A549 (cell line): Measurements from ENCODE around the gene RASD2. TPM values are rescaled to one million over a fixed set of nuclear protein-coding genes. Genes with fewer than 3 reads are reported as not detected.

Experiments used
- ATAC-seq, 2 experiments: fragments of 200-7000 bp in 1 of 2; fragments of >200 bp in 1 of 2; cut with Nextera tagmentation in 1 of 2; cut with Tn5 transposase in 1 of 2; 3 replicates each; pipeline versions ENCODE4 v1.8.0 to v1.9.1; 2018 to 2020; ENCODE audit warnings: mild to moderate bottlenecking in 1 of 2, moderate library complexity in 1 of 2
- CTCF ChIA-PET: fragments of 300-600 bp; sonication (Branson Sonifier 250); formaldehyde crosslinking; extraction: SDS; loops from one replicate; lab custom pipeline; 2021; ENCODE audit warnings: antibody characterized with exemption, inconsistent platforms; lab: Yijun Ruan, JAX
- POLR2A ChIA-PET: fragments of 350-600 bp; formaldehyde crosslinking; extraction: SDS; loops from one replicate; lab custom pipeline; 2021; ENCODE audit warnings: antibody characterized with exemption, inconsistent platforms; lab: Yijun Ruan, JAX
- DNase-seq, 2 experiments: peaks; one replicate each; pipeline versions ENCODE4 v3.0.0 to v3.0.0-alpha.2; 2011 to 2016; ENCODE audit warnings: low read depth in 1 of 2, low spot score in 1 of 2
- FAIRE-seq: peaks from 2 replicates; lab custom pipeline; 2011; peaks lifted over from hg19 to GRCh38; lab: Jason Lieb, UNC
- H3K27ac ChIP-seq, 2 experiments: fragments of >200 bp; sonication (Bioruptor Twin); formaldehyde crosslinking; 3 replicates each; pipeline ENCODE4 v1.5.1; 2016 to 2017
- H3K4me1 ChIP-seq: fragments of >200 bp; sonication (Bioruptor Twin); formaldehyde crosslinking; 3 replicates; pipeline ENCODE4 v1.6.1; 2016
- H3K4me2 ChIP-seq: fragments of >200 bp; sonication (Bioruptor Twin); formaldehyde crosslinking; 3 replicates; pipeline ENCODE4 v1.6.1; 2016
- H3K4me3 ChIP-seq: fragments of >200 bp; sonication (Bioruptor Twin); formaldehyde crosslinking; 3 replicates; pipeline ENCODE4 v1.5.1; 2016
- H3K9me3 ChIP-seq: fragments of >200 bp; sonication (Bioruptor Twin); formaldehyde crosslinking; 3 replicates; pipeline ENCODE4 v1.6.1; 2016
- BCL3 ChIP-seq: fragments of >200 bp; sonication (Bioruptor Twin); formaldehyde crosslinking; IDR thresholded peaks from 3 replicates; pipeline ENCODE4 v1.6.1; 2016
- CBX2 ChIP-seq: fragments of 200-600 bp; sonication (generic); IDR thresholded peaks from 2 replicates; pipeline ENCODE4 v1.6.1; 2016; ENCODE audit warnings: low read depth, mild to moderate bottlenecking, borderline replicate concordance
- CEBPB ChIP-seq, 2 experiments: fragments of >200 bp in 1 of 2; sonication (Bioruptor Twin) in 1 of 2; formaldehyde crosslinking in 1 of 2; IDR thresholded peaks; 2 replicates each; pipeline ENCODE4 v1.6.1; 2012 to 2016
- CHD4 ChIP-seq: fragments of 200-600 bp; sonication (generic); IDR thresholded peaks from 2 replicates; pipeline ENCODE4 v1.6.1; 2016; ENCODE audit warnings: antibody characterized with exemption, mild to moderate bottlenecking, borderline replicate concordance
- EHMT2 ChIP-seq: fragments of 200-600 bp; sonication (generic); IDR thresholded peaks from 2 replicates; pipeline ENCODE4 v1.6.1; 2016; ENCODE audit warnings: antibody characterized with exemption, low read depth, mild to moderate bottlenecking, moderate library complexity
- ESRRA ChIP-seq: fragments of 150-350 bp; IDR thresholded peaks from 2 replicates; pipeline ENCODE4 v1.6.1; 2014; ENCODE audit warnings: mild to moderate bottlenecking, low read length, borderline replicate concordance
- FOSL2 ChIP-seq, 2 experiments: fragments of 450-650 bp in 1 of 2; fragments of >200 bp in 1 of 2; sonication (Bioruptor Twin) in 1 of 2; formaldehyde crosslinking; IDR thresholded peaks; 2 replicates each; pipeline versions ENCODE4 v1.5.0 to v1.6.1; 2016 to 2020; ENCODE audit warnings: mild to moderate bottlenecking in 1 of 2, moderate library complexity in 1 of 2
- HOXB13 ChIP-seq: fragments of 250-450 bp; sonication (Bioruptor Pico); IDR thresholded peaks from 2 replicates; pipeline ENCODE4 v1.5.0; 2020; ENCODE audit warnings: low read depth, mild to moderate bottlenecking, moderate library complexity
- JUN ChIP-seq, 2 experiments: fragments of >200 bp; sonication (Bioruptor Twin); formaldehyde crosslinking; IDR thresholded peaks; 2 replicates in 1 of 2; 3 replicates in 1 of 2; pipeline ENCODE4 v1.6.1; 2016 to 2017
- JUNB ChIP-seq: fragments of >200 bp; sonication (Bioruptor Twin); formaldehyde crosslinking; IDR thresholded peaks from 2 replicates; pipeline ENCODE4 v1.6.1; 2016
- KDM5A ChIP-seq: fragments of 200-600 bp; sonication (generic); IDR thresholded peaks from 2 replicates; pipeline ENCODE4 v1.6.1; 2016; ENCODE audit warnings: antibody characterized with exemption, mild to moderate bottlenecking
- MYC ChIP-seq: IDR thresholded peaks from 2 replicates; pipeline ENCODE4 v1.6.1; 2012; ENCODE audit warnings: mild to moderate bottlenecking, inconsistent platforms, low read length, improper control_type of control experiment, borderline replicate concordance
- NPAS2 ChIP-seq: fragments of 250-450 bp; sonication (Bioruptor Pico); IDR thresholded peaks from 2 replicates; pipeline ENCODE4 v1.8.0; 2022; ENCODE audit warnings: mild to moderate bottlenecking, moderate library complexity, borderline replicate concordance
- RCOR1 ChIP-seq: fragments of 150-350 bp; IDR thresholded peaks from 2 replicates; pipeline ENCODE4 v1.6.1; 2014; ENCODE audit warnings: antibody characterized with exemption, low read length, low read depth
- REST ChIP-seq: fragments of 200-600 bp; sonication (generic); IDR thresholded peaks from 2 replicates; pipeline ENCODE4 v1.6.1; 2016; ENCODE audit warnings: antibody characterized with exemption, mild to moderate bottlenecking, moderate library complexity
- SREBF2 ChIP-seq: fragments of 450-650 bp; IDR thresholded peaks from 2 replicates; pipeline ENCODE4 v1.6.1; 2014; ENCODE audit warnings: mild to moderate bottlenecking, moderate library complexity
- ZNF302 ChIP-seq: fragments of 250-450 bp; sonication (Bioruptor Pico); IDR thresholded peaks from 2 replicates; pipeline ENCODE4 v1.9.0; 2021; ENCODE audit warnings: inconsistent platforms, mild to moderate bottlenecking, moderate library complexity
- WGBS: methylation state at CpG from one replicate; pipeline ENCODE4 v1.1.6; 2017; ENCODE audit errors: missing lambda C conversion rate; 5-methylcytosine and 5-hydroxymethylcytosine counted together
- polyA plus RNA-seq, 4 experiments: library from polyadenylated mRNA; depleted of rRNA in 3 of 4; stranded (reverse); fragments of >200 nt; fragmentation: RNase III in 1 of 4; extraction: RNeasy Plus Mini Kit Qiagen cat#74134 plus additional on column Dnase treatment in 1 of 4; gene quantifications; 2 replicates in 3 of 4; 3 replicates in 1 of 4; pipeline ENCODE4 v1.2.3, GENCODE V29; 2011 to 2017
- TF ChIP-seq, protein P1 (sequence below): fragments of 250-450 bp; sonication (Bioruptor Pico); IDR thresholded peaks from 2 replicates; pipeline ENCODE4 v1.5.0; 2021; ENCODE audit warnings: mild to moderate bottlenecking, moderate library complexity, borderline replicate concordance

The RASD2 gene
- polyA plus RNA-seq, 2 of the 4 experiments (the other 2 are of a cell fraction) = 0.61 to 1.2 TPM

- TF ChIP-seq CEBPB (IDR thresholded peaks at IDR 0.05) = no peak
- TF ChIP-seq CHD4 = no peak
- TF ChIP-seq ZNF302 = no peak
- TF ChIP-seq ESRRA = no peak
- TF ChIP-seq NPAS2 = no peak
- no peak for TF ChIP-seq HOXB13 (CRISPR knock-in tag)
- TF ChIP-seq BCL3 = no peak
- TF ChIP-seq FOSL2 (IDR thresholded peaks at IDR 0.05) = no peak
- no peak for TF ChIP-seq FOSL2 (CRISPR knock-in tag; IDR thresholded peaks at IDR 0.05)
- TF ChIP-seq RCOR1 = no peak
- H3K4me1 ChIP-seq = peaks cover 4% of the 10 kb centered on the region
- H3K4me2 ChIP-seq = no peak overlapping the region
- no peak overlapping the region for H3K27ac ChIP-seq
- WGBS = 90% methylated on average over 3 of the region's 5 CpGs
- no peak for FAIRE-seq
- ChIA-PET POLR2A (no interaction called here), CTCF (interaction anchor here (0.5 to 1.1 kb wide), 5 partner anchors 9 to 343 kb away, joined by 3 to 4 read pairs (median 3); no protein-coding TSS in a partner anchor)
- no peak for ATAC-seq
- no peak for DNase-seq
- 0 out of 3 replicates have a peak, but pooled peaks cover 4% of the 10 kb centered on the region for H3K9me3 ChIP-seq
- H3K4me3 ChIP-seq = no peak overlapping the region
Observed at GRCh38 chr22:35556666-35557065, 16.0 kb downstream of the RASD2 start.

- POLR2A ChIA-PET = no interaction called here
- Histone ChIP-seq H3K9me3 (0 out of 3 replicates have a peak, but pooled peaks cover 4% of the 10 kb centered on the region), H3K4me1 (peaks cover 16% of the 10 kb centered on the region), H3K27ac (no peak overlapping the region), H3K4me2 (no peak overlapping the region)
- CTCF ChIA-PET = interaction anchor here (1.3 kb wide), 1 partner anchor 24 kb away, joined by 5 read pairs; no protein-coding TSS in a partner anchor
- DNase-seq (no peak), FAIRE-seq (no peak), ATAC-seq (no peak)
- 89% methylated on average over 5 of the region's 5 CpGs for whole genome bisulfite sequencing
- no peak for TF ChIP-seq RCOR1
- TF ChIP-seq EHMT2 = no peak
- no peak for TF ChIP-seq REST
- TF ChIP-seq JUN (IDR thresholded peaks at IDR 0.05) = no peak
- TF ChIP-seq FOSL2 (IDR thresholded peaks at IDR 0.05) = no peak
- no peak for TF ChIP-seq FOSL2 (CRISPR knock-in tag; IDR thresholded peaks at IDR 0.05)
- TF ChIP-seq, protein P1, sequence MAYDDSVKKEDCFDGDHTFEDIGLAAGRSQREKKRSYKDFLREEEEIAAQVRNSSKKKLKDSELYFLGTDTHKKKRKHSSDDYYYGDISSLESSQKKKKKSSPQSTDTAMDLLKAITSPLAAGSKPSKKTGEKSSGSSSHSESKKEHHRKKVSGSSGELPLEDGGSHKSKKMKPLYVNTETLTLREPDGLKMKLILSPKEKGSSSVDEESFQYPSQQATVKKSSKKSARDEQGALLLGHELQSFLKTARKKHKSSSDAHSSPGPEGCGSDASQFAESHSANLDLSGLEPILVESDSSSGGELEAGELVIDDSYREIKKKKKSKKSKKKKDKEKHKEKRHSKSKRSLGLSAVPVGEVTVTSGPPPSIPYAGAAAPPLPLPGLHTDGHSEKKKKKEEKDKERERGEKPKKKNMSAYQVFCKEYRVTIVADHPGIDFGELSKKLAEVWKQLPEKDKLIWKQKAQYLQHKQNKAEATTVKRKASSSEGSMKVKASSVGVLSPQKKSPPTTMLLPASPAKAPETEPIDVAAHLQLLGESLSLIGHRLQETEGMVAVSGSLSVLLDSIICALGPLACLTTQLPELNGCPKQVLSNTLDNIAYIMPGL = no peak
- no peak for TF ChIP-seq MYC
- TF ChIP-seq, all 56 proteins: peak for 0
- no peak overlapping the region for H3K4me3 ChIP-seq
Observed at GRCh38 chr22:35558031-35558430, 17.4 kb downstream of the RASD2 start.

DNA sequence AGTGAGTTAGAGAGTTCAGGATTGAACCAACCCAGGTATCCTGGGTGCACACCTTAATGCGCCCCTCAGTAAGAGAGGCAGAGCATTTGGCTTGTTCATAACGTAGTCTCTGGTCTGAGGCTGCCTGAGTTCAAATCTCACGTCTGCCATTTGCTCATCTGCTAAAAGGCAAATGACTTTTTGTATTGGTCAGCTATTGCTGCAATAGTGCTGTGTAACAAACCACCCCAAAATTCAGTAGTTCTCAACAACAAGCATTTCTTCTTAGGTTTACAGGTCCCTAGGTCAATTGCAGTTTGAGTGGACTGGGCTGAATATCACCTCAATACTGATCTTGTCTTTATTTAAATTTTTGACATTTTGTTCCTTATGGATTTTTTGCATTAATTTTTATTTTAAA lies 18.1 kb downstream of the RASD2 start:
- no peak overlapping the region for H3K4me3 ChIP-seq
- no peak for FAIRE-seq
- H3K9me3 ChIP-seq = 0 out of 3 replicates have a peak, but pooled peaks cover 4% of the 10 kb centered on the region
- POLR2A ChIA-PET = no interaction called here
- no peak for TF ChIP-seq NPAS2
- no peak for TF ChIP-seq CBX2
- no peak for TF ChIP-seq KDM5A
- no peak for TF ChIP-seq ZNF302
- no peak for TF ChIP-seq EHMT2
- no peak for TF ChIP-seq BCL3
- no peak for TF ChIP-seq JUNB
- TF ChIP-seq SREBF2 = no peak
- no peak for DNase-seq
- CTCF ChIA-PET = interaction anchor here (1.3 kb wide), 1 partner anchor 24 kb away, joined by 5 read pairs; no protein-coding TSS in a partner anchor
- whole genome bisulfite sequencing = 48% methylated on average over 3 of the region's 3 CpGs
- H3K4me1 ChIP-seq = peaks cover 21% of the 10 kb centered on the region
- H3K27ac ChIP-seq = no peak overlapping the region
- no peak for ATAC-seq
- H3K4me2 ChIP-seq = no peak overlapping the region
